GM13976 (cell line): ENCODE data around the gene SOWAHC.

Source experiments
- DNase-seq: peaks from one replicate; pipeline ENCODE4 v3.0.0; 2012; ENCODE audit warnings: low spot score
- CTCF ChIP-seq: IDR thresholded peaks from 2 replicates; pipeline ENCODE4 v1.5.1; 2012; ENCODE audit warnings: borderline replicate concordance, mild to moderate bottlenecking; ENCODE audit not compliant: insufficient read depth; ENCODE audit errors: extremely low read depth, missing control alignments, control extremely low read depth
- in situ Hi-C: fragments of 300-500 bp; cut with MboI; formaldehyde crosslinking; loops from one replicate; pipeline ENCODE4 v1.12.0; 2022; ENCODE audit warnings: low sequenced_read_pairs, mixed read lengths, inconsistent platforms; ENCODE audit not compliant: unreplicated experiment

The SOWAHC gene

GRCh38 chr2:109629867-109630266 lies 15.7 kb downstream of the SOWAHC start:
- in situ Hi-C loops = no loop called here
- DNase-seq = no peak
- no peak for TF ChIP-seq CTCF

GRCh38 chr2:109630441-109631430 lies 16.6 kb downstream of the SOWAHC start:
- no peak for TF ChIP-seq CTCF
- in situ Hi-C loops = no loop called here
- DNase-seq = no peak

- no peak for DNase-seq
- in situ Hi-C loops = no loop called here
- TF ChIP-seq CTCF = no peak
These were observed 17.6 kb downstream of the SOWAHC start for GRCh38 chr2:109631741-109632140.

- DNase-seq = no peak
- in situ Hi-C loops = no loop called here
- no peak for TF ChIP-seq CTCF
These were observed 18.1 kb downstream of the SOWAHC start for GRCh38 chr2:109632158-109632789.

GRCh38 chr2:109633284-109633961 lies 19.3 kb downstream of the SOWAHC start:
- in situ Hi-C loops = no loop called here
- TF ChIP-seq CTCF = no peak
- DNase-seq = no peak
